PFSK-1 (cell line): ENCODE measurements around the gene FAIM2.

Source experiments
- POLR2AphosphoS5 ChIP-seq: IDR thresholded peaks from 2 replicates; pipeline ENCODE4 v1.6.1; 2012; ENCODE audit warnings: low read depth, mild to moderate bottlenecking, control low read depth, low read length, moderate library complexity
- SIN3A ChIP-seq: IDR thresholded peaks from 2 replicates; pipeline ENCODE4 v1.6.1; 2012; ENCODE audit warnings: mild to moderate bottlenecking, low read length, moderate library complexity, borderline replicate concordance; ENCODE audit not compliant: insufficient read depth
- TAF1 ChIP-seq: IDR thresholded peaks from 2 replicates; pipeline ENCODE4 v1.6.1; 2012; ENCODE audit warnings: low read length, control low read depth, borderline replicate concordance; ENCODE audit not compliant: insufficient read depth

DNA sequence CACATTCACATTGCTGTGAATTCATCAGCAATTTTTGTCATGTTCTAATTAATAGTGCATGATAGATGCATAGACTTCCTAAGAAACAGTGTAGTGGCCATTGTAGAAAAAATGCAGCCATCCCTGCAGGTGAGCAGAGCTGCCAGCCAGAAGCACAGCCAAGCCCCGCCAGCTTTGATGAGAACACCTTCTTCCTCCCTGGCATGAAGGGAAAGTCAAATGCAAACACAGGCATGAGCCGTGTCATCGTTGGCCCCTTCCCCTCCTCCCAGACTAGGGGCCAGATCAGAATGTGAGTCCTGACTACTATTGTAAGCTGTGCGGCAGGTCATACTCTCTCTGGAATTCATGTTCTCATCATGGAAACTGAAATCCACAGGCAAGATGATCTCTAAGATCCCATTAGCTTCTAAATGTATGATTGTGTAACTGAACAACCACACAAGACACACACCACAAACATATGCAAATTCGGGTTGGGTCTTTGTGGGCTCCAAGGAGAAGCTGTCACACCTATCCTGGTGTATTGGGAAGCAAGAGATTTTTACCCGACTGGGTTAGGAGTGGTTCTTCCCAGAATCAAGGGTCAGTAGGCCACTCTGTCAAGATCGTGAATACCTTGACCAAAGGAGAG, 44.0 kb upstream of the FAIM2 start:
- TF ChIP-seq POLR2AphosphoS5 (no peak), TAF1 (no peak), SIN3A (no peak)
